ENCODE measurements around the gene CCDC69.

CCDC69 gene

GRCh38 chr5:151157426-151158286, 66.2 kb downstream of the CCDC69 start, which contains the start of gene ANXA6:
Gene ANXA6, minus strand, starts transcription at chr5:151157779. Its CDS starts 9,878 bp downstream, at chr5:151147901.
- DNase-seq, result peak; percentile 7

- DNase-seq, result no peak
These were observed 67.1 kb downstream of the CCDC69 start for GRCh38 chr5:151156507-151157420.

- DNase-seq, result no peak
These were observed 68.0 kb downstream of the CCDC69 start for GRCh38 chr5:151155775-151156506.

GRCh38 chr5:151154931-151155774, 68.7 kb downstream of the CCDC69 start:
- no peak for DNase-seq

- no peak for DNase-seq
These were observed 70.1 kb downstream of the CCDC69 start for GRCh38 chr5:151153766-151154272.

- DNase-seq, result no peak
These were observed 70.6 kb downstream of the CCDC69 start for GRCh38 chr5:151153300-151153699.

GRCh38 chr5:151151793-151152192, 72.1 kb downstream of the CCDC69 start:
- DNase-seq, result no peak

GRCh38 chr5:151151263-151151660, 72.6 kb downstream of the CCDC69 start:
- no peak for DNase-seq

GRCh38 chr5:151150471-151151262, 73.2 kb downstream of the CCDC69 start:
- DNase-seq, result no peak

- DNase-seq, result no peak
These were observed 75.3 kb downstream of the CCDC69 start for GRCh38 chr5:151148583-151148982.

- no peak for DNase-seq
These were observed 76.9 kb downstream of the CCDC69 start for GRCh38 chr5:151147033-151147432.

- no peak for DNase-seq
These were observed 77.8 kb downstream of the CCDC69 start for GRCh38 chr5:151146061-151146460.

- no peak for DNase-seq
These were observed 79.0 kb downstream of the CCDC69 start for GRCh38 chr5:151144922-151145321.

GRCh38 chr5:151144275-151144674, 79.6 kb downstream of the CCDC69 start:
- no peak for DNase-seq

- DNase-seq, result no peak
These were observed 80.2 kb downstream of the CCDC69 start for GRCh38 chr5:151143645-151144044.

GRCh38 chr5:151142933-151143332, 81.0 kb downstream of the CCDC69 start:
- no peak for DNase-seq

- no peak for DNase-seq
These were observed 82.4 kb downstream of the CCDC69 start for GRCh38 chr5:151141535-151141934.

GRCh38 chr5:151140686-151141459, 83.0 kb downstream of the CCDC69 start:
- no peak for DNase-seq

- DNase-seq, result no peak
These were observed 84.2 kb downstream of the CCDC69 start for GRCh38 chr5:151139646-151140045.

- DNase-seq, result peak; percentile 11
These were observed 84.9 kb downstream of the CCDC69 start for GRCh38 chr5:151139015-151139414.
